Activated T-cell treated with anti-CD3 and anti-CD28 coated beads, Interleukin-2, amount 50 U/mL, for 72 hours (primary cell): ENCODE results near the gene TRPV6. TPM values are rescaled to one million over a fixed set of nuclear protein-coding genes. Genes with fewer than 3 reads are reported as not detected.

Experiments used
- ATAC-seq, 2 donors: fragments of 150-1000 bp; cut with Tn5 transposase; replicated peaks in 1 of 2; 2 replicates each; pipeline ENCODE4 v1.10.0; 2021; ENCODE audit warnings: moderate library complexity in 2 of 2, mild to moderate bottlenecking in 1 of 2
- DNase-seq, 2 donors: peaks; one replicate each; pipeline ENCODE4 v3.0.0; 2021 to 2022; ENCODE audit warnings: mixed read lengths in 1 of 2
- H3K27ac Mint-ChIP-seq: one replicate; pipeline ENCODE4 v1.8.0; 2022; ENCODE audit warnings: mild to moderate bottlenecking, moderate library complexity, mixed read lengths
- H3K27me3 Mint-ChIP-seq: one replicate; pipeline ENCODE4 v1.8.0; 2022; ENCODE audit warnings: low read depth, mixed read lengths
- H3K36me3 Mint-ChIP-seq, 2 donors: one replicate each; pipeline ENCODE4 v1.8.0; 2022; ENCODE audit warnings: mixed read lengths in 2 of 2, mild to moderate bottlenecking in 1 of 2; ENCODE audit not compliant: insufficient read depth in 2 of 2
- H3K4me1 Mint-ChIP-seq: one replicate; pipeline ENCODE4 v1.8.0; 2022; ENCODE audit warnings: low read depth, mixed read lengths
- H3K4me3 Mint-ChIP-seq, 2 donors: one replicate each; pipeline ENCODE4 v1.8.0; 2022; ENCODE audit warnings: mild to moderate bottlenecking in 2 of 2, mixed read lengths in 2 of 2, moderate library complexity in 2 of 2
- H3K9me3 Mint-ChIP-seq, 2 donors: one replicate each; pipeline ENCODE4 v1.8.0; 2022; ENCODE audit warnings: mixed read lengths in 2 of 2
- total RNA-seq, 2 donors: library from RNA; stranded (reverse); gene quantifications; one replicate each; pipeline ENCODE4 v1.2.3, GENCODE V29; 2022

The TRPV6 gene
- total RNA-seq, 2 donors from 2014 or later, result 0.05 TPM; not detected in 1

DNA sequence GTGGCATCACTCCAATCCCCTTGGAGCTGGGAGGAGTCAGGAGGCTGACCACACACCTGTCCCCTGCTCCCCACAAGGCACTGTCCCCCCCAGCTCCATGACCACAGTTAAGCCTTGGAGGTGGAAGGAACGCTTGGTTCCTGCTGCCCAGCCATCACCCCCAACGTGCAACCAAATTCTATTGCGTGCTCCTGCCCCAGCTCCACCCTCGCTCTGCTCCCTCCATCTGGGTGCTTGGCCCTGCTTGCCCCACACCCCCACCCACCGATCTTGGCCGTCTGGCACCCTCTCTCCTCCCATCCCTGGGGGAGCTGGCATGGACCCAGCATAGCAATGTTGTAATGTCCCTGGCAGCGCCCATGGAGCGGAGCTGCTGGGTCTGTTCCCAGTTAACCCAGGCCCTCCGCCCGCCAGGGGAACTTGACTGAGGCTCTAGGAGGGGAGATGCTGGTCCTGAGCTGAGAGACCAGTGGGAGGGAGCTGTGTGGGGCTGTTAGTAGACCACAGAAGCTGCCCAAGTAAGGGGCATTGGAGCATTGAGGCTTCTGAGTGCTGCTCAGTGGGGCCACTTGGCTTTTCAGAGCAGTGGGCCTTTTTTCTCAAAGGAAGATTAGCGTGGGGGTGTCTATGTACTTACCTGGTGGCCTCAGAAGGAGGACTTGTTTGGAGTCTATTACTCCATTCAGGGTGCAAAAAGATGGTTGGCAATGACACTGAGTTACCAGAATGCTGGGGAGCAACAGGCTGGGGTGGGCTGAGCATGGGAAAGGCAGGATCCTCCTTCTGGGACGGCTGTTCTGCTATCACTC, 29.6 kb downstream of the TRPV6 start:
- DNase-seq (no peak), ATAC-seq (no peak)
- Mint-ChIP-seq H3K36me3 (peaks cover 0 to 1% of the 10 kb centered on the region in 2 donors), H3K4me3 (peak overlapping the region; percentile 72 to 76), H3K4me1 (peaks cover 11% of the 10 kb centered on the region), H3K27ac (no peak overlapping the region), H3K27me3 (peaks cover 4% of the 10 kb centered on the region), H3K9me3 (no peaks in the 10 kb centered on the region)

DNA sequence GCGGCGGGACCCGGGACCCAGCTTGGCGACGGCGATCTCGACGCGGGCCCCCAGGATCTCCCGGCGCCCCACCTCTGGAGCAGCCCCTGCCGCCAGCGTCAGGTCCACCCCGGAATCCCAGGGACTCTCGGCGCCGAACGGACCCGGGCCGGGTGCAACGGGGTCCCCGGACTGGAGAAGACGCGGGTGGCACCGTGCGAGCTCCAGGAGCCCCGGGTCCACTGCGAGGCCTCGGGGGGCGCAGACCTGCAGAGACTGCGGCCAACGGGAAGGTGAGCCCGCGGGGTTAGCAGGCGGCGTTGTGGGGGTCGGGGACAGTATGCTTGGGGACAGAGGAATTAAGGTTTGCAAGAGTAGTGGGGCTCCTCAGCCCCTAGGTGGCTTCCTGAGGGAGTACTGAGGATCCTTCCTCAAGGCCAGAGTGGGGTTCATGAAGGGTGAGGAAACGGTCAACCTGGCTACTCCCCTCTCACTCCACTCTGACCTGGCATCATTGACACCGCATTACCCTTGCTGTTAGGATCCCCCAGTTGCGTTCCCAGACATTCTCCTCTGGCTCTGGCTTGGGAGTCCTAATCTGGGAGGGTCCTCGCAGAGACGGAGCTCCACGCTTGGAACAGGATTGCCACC, 30.3 kb downstream of the TRPV6 start:
- H3K27ac Mint-ChIP-seq, result no peak overlapping the region
- H3K36me3 Mint-ChIP-seq, result peaks cover 0 to 1% of the 10 kb centered on the region in 2 donors
- DNase-seq (no peak), ATAC-seq (no peak)
- peaks cover 16% of the 10 kb centered on the region for H3K4me1 Mint-ChIP-seq
- H3K9me3 Mint-ChIP-seq, result no peaks in the 10 kb centered on the region
- peak overlapping the region; percentile 72 to 76 for H3K4me3 Mint-ChIP-seq
- peaks cover 4% of the 10 kb centered on the region for H3K27me3 Mint-ChIP-seq

- DNase-seq, result peak; percentile 75 to 79
- Mint-ChIP-seq H3K4me1 (peaks cover 17% of the 10 kb centered on the region), H3K4me3 (peak within 1 kb of the TSS; percentile 86 to 98), H3K9me3 (no peaks in the 10 kb centered on the region), H3K36me3 (peaks cover 0 to 1% of the 10 kb centered on the region in 2 donors), H3K27me3 (peaks cover 4% of the 10 kb centered on the region), H3K27ac (peak within 1 kb of the TSS; percentile 25)
- peak; percentile 76 to 79 for ATAC-seq
Measured at GRCh38 chr7:142854372-142855113, 31.0 kb downstream of the TRPV6 start, which contains the start of gene EPHB6. Gene EPHB6 (plus strand): TSS chr7:142855076. CDS start chr7:142863228, 8,152 bp downstream.

- no peak overlapping the region for H3K27ac Mint-ChIP-seq
- peaks cover 4% of the 10 kb centered on the region for H3K27me3 Mint-ChIP-seq
Measured at GRCh38 chr7:142853739-142854371, 31.7 kb downstream of the TRPV6 start.

DNA sequence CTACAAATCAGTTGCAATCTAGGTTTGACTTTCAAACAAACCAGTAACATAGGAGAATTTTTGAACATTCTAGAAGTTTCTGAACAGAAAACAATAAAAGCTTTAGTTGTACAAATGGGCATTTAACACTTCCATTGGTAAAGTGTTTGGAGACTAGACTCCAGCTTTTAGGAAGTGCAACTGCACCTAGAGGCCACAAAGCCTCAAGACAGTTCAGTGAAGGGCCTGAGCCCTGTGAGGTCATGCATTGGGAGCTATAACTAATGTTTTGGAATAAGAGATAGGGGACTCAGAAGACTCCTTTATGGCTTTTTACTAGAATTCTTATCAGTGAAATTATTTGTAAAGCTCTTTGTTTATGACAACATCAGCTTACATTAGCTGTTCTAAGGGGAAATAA, 33.6 kb downstream of the TRPV6 start:
- H3K4me1 Mint-ChIP-seq, result peaks cover 17% of the 10 kb centered on the region
- no peak overlapping the region for H3K4me3 Mint-ChIP-seq
- no peak overlapping the region for H3K27ac Mint-ChIP-seq
- H3K27me3 Mint-ChIP-seq, result peaks cover 4% of the 10 kb centered on the region
- ATAC-seq (no peak), DNase-seq (no peak)
- no peaks in the 10 kb centered on the region for H3K9me3 Mint-ChIP-seq
- peaks cover 0 to 1% of the 10 kb centered on the region in 2 donors for H3K36me3 Mint-ChIP-seq

More at GRCh38 chr7:142853739-142854371, 31.7 kb downstream of the TRPV6 start:
- Mint-ChIP-seq H3K4me1 (peaks cover 17% of the 10 kb centered on the region), H3K4me3 (peak overlapping the region; percentile 86 to 98), H3K36me3 (peaks cover 0 to 1% of the 10 kb centered on the region in 2 donors), H3K9me3 (no peaks in the 10 kb centered on the region)
- DNase-seq, result peak; percentile 64 to 73
- peak; percentile 81 to 83 for ATAC-seq

GRCh38 chr7:142851269-142851668, 34.3 kb downstream of the TRPV6 start:
- H3K36me3 Mint-ChIP-seq, result peaks cover 0 to 1% of the 10 kb centered on the region in 2 donors
- peaks cover 17% of the 10 kb centered on the region for H3K4me1 Mint-ChIP-seq
- ATAC-seq (no peak), DNase-seq (no peak)
- no peak overlapping the region for H3K27ac Mint-ChIP-seq
- no peak overlapping the region for H3K4me3 Mint-ChIP-seq
- peaks cover 4% of the 10 kb centered on the region for H3K27me3 Mint-ChIP-seq
- H3K9me3 Mint-ChIP-seq, result no peaks in the 10 kb centered on the region

GRCh38 chr7:142847353-142847752, 38.2 kb downstream of the TRPV6 start:
- H3K27me3 Mint-ChIP-seq, result peaks cover 4% of the 10 kb centered on the region
- no peak overlapping the region for H3K4me3 Mint-ChIP-seq
- no peak for DNase-seq
- peaks cover 11% of the 10 kb centered on the region for H3K4me1 Mint-ChIP-seq
- ATAC-seq, result no peak
- H3K27ac Mint-ChIP-seq, result no peak overlapping the region
- no peaks in the 10 kb centered on the region for H3K36me3 Mint-ChIP-seq
- no peaks in the 10 kb centered on the region for H3K9me3 Mint-ChIP-seq

DNA sequence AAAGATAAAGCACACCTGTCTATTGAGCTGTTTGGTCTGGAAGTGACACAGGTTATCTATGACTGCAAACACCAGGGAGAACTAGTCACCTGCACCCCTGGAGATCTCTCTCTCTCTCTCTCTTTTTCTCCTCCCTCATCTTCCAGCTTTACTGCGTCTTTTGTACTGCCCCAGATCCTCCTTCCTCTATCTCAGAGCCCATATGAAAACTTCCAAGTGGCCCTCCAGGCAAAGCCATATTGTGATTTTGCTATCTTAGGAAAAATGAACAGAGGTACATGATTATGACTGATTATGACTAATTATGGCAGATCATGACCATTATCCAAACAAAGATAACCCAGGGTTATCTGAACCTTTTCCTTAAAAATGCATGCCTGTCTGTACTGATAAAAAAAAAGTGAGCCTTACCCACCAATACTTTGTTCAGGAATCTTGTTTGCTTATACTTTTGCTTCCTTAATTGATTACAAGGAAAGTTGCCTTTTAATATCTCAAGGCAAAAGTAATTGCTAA, 43.2 kb downstream of the TRPV6 start:
- no peaks in the 10 kb centered on the region for H3K9me3 Mint-ChIP-seq
- H3K27me3 Mint-ChIP-seq, result no peaks in the 10 kb centered on the region
- H3K4me3 Mint-ChIP-seq, result no peak overlapping the region
- H3K36me3 Mint-ChIP-seq, result no peaks in the 10 kb centered on the region
- H3K4me1 Mint-ChIP-seq, result no peaks in the 10 kb centered on the region
- DNase-seq, result no peak
- no peak overlapping the region for H3K27ac Mint-ChIP-seq
- no peak for ATAC-seq

DNA sequence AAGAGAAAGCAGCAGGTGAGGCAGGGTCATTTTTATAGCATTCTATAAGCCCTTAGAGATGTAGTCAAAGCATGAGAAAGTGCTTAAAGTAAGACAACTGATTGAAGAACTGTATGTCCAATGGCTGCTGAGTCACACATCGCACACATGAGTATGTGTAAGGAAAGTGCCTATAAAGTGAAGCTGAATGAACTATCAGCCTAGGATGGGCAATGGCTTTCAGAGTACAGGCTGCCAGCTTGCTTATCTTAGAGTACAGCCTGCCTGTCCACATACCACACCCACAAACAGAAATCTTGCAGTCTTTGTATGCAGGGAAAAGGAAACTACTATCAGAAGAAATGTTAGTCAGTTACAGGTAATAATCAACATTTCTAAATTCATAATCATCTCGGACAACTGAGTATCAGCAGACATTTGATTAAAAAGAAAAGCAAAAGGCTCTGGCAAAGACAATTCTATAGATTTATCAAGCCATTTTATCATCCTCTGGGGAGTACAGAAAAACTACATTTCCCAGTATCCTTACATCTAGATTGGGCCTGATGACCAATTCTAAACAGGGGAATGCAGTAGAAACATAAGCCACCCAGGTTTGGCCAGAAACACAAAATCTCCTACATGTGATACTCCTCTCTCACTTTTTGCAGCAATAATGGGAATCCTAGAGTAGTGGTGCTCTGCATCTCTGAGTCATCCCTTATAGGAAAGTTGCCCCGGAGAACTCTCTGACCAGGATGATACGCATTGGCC, 46.9 kb downstream of the TRPV6 start:
- no peaks in the 10 kb centered on the region for H3K27me3 Mint-ChIP-seq
- H3K36me3 Mint-ChIP-seq, result no peaks in the 10 kb centered on the region
- ATAC-seq (no peak), DNase-seq (no peak)
- no peak overlapping the region for H3K27ac Mint-ChIP-seq
- no peak overlapping the region for H3K4me3 Mint-ChIP-seq
- H3K9me3 Mint-ChIP-seq, result no peaks in the 10 kb centered on the region
- H3K4me1 Mint-ChIP-seq, result peaks cover 20% of the 10 kb centered on the region

- no peak overlapping the region for H3K4me3 Mint-ChIP-seq
- DNase-seq (no peak), ATAC-seq (no peak)
- H3K27ac Mint-ChIP-seq, result no peak overlapping the region
- no peaks in the 10 kb centered on the region for H3K36me3 Mint-ChIP-seq
- no peaks in the 10 kb centered on the region for H3K27me3 Mint-ChIP-seq
- peaks cover 24% of the 10 kb centered on the region for H3K4me1 Mint-ChIP-seq
- H3K9me3 Mint-ChIP-seq, result no peaks in the 10 kb centered on the region
Measured at GRCh38 chr7:142836426-142836825, 49.1 kb downstream of the TRPV6 start.

DNA sequence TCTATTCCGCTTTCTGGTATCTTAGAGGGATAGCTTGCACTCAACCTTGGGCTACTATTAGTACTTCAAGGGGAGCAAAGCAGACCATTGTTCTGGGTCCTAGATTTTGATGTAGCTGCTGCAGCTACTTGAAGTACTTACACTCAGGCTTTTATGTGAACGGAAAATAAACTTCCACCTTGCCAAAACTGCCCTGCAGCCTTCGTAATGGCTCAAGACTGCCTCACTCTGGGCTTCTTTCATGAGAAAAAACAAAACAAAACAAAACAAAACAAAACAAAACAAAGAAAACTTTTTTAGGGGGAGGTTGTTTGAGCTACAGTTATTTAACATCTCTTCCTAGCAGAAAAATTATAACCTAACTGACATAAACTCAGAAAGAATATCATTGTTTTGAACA, 50.1 kb downstream of the TRPV6 start:
- H3K4me1 Mint-ChIP-seq, result peaks cover 25% of the 10 kb centered on the region
- peak overlapping the region in 1 of 2 donors; percentile 34 for H3K4me3 Mint-ChIP-seq
- no peak overlapping the region for H3K27ac Mint-ChIP-seq
- DNase-seq (no peak), ATAC-seq (peak in 1 of 2 donors; percentile 36)
- no peaks in the 10 kb centered on the region for H3K36me3 Mint-ChIP-seq
- no peaks in the 10 kb centered on the region for H3K27me3 Mint-ChIP-seq
- H3K9me3 Mint-ChIP-seq, result no peaks in the 10 kb centered on the region
